Hematopoietic multipotent progenitor cell treated with erythropoietin and hydrocortisone succinate and interleukin-3 and kit ligand, for 15 days (in vitro differentiated cells): Measurements from ENCODE around the gene OR1F1.
A peak's percentile ranks its signal among the peaks of the same experiment; 100 is the strongest.
"Not testable (repeated sequence)": the region's sequence is repeated elsewhere in the genome, so short reads cannot be mapped to it uniquely, and the experiment has no call there.

Source experiments
- DNase-seq: peaks from one replicate; pipeline ENCODE4 v3.0.0-alpha.2; 2015; ENCODE audit warnings: low spot score

The OR1F1 gene

DNA sequence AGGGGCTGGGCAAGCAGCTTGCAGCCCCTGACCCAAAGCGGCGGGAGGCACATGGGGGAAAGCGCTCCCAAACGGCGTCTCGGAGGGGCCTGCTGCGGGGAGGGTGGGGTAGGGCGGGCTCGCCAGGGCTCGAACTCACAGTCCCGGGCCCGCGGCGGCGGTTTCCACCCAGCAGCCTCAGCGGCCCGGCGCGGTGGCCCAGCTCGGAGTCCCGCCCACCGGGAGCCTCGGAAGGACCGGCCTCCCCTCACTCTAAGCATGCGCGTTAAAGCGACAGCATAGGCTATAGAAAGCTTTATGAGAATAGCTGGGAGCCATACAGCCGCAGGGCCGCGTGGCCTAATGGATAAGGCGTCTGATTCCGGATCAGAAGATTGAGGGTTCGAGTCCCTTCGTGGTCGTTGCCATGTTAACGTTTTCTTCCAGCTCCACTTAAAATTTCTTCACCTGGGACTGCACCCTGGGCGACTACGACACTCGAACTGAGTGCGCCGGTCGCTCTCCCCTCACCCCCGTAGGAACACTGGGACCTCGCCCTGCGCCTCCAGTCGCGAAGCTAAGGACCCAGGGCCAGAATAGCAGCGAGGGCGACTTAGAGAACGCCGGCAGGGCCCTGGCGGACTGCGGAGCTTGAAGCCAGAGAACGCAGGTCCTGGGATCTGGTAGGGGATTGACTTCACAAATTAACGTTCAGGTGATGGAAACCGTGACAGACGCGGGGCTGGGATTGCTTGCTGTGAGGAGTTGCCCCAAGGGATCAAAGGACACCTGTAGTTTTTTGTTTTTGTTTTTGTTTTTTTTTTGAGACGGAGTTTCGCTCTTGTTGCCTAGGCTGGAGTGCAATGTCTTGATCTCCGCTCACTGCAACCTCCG, 37.4 kb upstream of the OR1F1 start:
- DNase-seq, result peak; percentile 89

DNA sequence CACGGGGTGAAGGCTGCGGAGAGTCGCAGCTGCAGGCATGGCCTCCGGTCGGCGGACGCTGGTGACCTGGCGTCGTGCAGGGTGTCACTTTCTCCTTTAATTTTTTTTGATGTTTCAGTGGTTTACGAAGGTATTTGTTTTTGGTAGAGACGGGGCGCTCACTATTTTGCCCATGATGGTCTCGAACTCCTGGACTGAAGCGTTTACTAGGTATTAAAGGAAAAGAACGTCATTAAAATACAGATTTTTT, 36.1 kb upstream of the OR1F1 start:
- DNase-seq, result no peak

DNA sequence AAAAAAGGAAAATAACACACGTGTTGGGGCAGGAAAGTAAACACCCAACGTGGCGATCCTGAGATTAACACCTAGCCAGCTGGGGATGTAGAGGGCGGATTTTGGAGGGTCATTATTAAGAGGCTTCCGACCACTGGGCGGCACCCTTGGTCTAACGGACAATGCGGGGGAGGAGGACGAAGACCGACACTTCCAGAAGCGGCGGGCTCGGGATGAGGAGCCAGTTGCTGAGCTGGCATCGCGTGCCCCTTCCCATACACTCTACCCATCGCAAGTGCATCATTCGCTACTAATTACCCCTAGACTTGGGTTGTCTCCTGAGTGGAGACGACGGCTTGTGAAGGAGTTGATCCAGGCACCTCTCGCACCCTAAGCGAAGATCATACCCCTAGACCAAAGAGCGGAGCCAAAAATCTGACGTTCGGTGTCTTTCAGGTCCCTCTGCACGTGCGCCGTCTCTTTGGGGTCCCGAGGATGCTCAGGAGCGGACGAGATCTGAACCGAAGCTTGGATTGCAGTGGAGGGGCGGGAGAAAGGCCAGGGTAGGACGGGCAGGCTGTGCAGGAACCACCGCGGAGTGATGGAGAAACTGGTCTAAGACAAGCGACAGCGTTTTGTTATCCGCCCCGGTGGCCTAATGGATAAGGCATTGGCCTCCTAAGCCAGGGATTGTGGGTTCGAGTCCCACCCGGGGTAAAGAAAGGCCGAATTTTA, 35.6 kb upstream of the OR1F1 start:
- DNase-seq, result peak; percentile 69

DNA sequence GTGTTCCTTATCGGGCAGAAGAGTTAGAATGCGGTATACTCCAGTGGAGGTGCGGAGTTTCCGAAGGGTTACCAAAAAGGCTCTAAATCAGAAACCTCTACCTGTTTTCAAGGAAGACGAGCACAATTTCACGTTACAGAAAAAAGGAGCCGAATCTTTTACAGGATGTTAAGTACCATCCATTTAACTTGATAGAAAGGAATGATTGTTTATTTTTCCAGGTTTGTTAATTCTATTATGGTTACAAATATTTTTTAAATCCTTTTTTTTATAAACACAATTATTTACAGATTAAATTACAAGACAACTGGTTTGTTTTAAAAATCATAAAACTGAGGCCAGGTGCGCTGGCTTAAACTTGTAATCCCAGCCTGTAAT, 35.0 kb upstream of the OR1F1 start:
- no peak for DNase-seq

DNA sequence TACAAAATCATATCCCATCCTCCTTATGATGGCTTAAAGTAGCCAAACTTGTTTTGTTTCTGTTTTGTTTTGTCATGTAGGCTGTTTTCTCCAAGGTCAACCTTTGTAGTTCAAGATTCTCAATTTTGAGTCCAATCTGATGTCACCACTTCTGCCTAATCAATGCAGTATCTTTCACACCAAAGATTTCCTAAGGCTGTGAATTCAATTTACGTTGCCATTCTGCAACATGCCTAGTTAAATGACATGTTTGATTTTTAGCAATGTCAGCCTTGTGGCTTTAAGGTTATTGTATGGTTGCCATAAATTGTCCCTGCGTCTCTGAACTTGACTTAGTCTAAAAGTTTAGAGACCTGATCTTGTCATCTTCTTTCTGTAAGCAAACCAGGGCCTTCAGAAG, 32.8 kb upstream of the OR1F1 start:
- no peak for DNase-seq

DNA sequence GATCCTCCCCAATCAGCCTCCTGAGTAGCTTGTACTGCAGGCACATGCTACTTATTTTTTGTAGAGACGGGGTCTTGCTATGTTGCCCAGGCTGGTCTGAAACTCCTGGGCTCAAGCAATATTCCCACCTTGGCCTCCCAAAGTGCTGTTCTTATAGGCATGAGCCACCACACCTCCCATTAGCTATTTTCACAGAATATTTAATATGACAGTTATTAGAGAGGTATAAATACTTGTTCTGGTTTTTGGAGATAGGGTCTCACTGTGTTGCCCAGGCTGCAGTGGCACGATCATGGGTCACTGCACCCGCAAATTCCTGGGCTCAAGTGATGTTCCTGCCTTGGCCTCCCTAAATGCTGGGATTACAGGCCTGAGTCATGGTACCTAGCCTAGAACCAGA, 32.0 kb upstream of the OR1F1 start:
- DNase-seq, result no peak

DNA sequence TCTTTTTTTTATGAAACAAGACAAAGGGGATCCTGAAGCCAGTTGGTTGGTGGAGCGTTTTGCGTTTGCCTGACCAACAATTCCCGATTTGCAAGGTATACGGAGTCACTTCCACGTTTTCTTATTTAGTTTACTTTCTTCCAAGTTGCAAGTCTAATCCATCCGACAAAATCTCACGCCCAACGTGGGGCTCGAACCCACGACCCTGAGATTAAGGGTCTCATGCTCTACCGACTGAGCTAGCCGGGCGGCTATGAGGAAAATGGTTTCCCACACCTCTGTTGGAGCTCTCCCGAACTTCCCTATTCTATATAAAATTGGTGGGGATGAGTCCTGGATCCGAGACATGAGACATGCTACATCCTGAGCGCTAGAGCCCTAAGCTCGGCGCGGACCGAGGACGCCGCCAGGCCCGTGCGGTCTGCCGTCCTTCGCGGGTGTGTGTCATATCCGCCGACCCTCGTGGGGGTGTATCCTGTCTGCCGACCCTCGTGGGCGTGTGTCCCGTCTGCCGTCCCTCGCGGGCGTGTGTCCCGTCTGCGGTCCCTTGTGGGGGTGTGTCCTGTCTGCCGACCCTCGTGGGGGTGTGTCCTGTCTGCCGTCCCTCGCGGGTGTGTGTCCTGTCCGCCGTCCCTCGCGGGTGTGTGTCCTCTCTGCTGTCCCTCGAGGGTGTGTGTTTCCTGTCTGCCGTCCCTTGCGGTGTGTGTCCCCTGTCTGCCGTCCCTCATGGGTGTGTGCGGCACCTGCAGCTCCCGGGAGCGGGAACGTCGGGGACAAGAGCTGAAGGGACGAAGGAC, 30.6 kb upstream of the OR1F1 start:
- peak; percentile 32 for DNase-seq

DNA sequence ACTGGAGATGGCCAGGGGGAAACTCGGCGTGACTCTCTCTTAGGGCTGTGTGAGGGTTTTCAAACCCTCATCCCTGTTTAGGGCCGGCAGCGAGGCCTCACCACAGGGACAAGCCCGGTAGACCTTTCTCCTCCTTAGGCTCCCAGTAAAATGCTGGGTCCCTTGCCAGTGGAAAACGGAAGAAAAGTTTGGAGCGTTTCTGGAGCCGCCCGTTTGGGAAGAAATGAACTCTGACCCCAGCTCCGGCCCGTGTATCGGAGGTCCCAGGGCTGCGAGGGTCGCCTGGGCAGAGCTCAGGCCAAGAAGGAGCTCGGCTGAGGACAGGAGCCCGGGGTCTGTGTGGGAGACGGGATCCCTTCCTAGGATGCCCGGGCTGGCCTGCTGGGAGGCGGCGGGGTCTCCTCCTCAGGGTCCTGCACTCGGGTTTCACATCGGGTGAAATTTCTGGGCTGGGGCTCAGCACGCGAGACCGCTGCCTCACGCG, 29.9 kb upstream of the OR1F1 start:
- DNase-seq, result no peak

DNA sequence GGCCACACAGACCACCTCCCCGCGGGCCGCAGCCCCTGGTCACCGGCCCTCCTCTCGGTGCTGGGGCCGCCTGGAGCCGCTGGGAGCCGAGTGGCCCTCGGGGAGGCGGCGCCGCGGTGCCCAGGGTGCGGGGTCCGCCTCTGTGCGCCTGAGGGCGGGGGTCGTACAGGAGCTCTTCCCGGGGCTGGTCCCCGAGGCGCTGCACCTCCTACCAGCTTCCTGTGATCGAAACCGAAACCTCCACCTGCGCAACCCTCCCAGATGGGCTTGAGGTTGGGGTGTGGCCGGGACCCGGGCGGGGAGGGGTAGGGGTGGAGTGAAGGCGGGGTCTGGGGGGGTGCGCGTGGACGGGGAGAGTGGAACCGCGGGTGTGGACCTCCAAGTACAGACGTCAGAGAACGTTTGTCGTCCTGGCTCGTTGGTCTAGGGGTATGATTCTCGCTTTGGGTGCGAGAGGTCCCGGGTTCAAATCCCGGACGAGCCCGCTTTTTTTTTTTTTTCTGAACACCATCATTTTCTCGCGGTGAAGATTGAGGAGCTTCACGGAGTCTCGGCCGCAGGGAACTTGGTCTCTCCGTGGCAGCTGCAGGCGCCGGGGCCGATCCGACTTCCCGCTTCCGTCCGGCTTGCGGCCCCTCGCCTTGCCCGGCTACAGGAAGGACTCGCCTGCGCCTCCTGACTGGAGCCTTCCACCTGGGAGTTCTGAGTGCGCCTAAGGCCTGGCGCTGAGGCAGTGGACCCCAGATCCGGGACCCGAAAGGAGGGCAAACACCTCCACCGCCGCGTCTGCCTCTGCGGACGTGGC, 29.3 kb upstream of the OR1F1 start:
- peak; percentile 70 for DNase-seq

DNA sequence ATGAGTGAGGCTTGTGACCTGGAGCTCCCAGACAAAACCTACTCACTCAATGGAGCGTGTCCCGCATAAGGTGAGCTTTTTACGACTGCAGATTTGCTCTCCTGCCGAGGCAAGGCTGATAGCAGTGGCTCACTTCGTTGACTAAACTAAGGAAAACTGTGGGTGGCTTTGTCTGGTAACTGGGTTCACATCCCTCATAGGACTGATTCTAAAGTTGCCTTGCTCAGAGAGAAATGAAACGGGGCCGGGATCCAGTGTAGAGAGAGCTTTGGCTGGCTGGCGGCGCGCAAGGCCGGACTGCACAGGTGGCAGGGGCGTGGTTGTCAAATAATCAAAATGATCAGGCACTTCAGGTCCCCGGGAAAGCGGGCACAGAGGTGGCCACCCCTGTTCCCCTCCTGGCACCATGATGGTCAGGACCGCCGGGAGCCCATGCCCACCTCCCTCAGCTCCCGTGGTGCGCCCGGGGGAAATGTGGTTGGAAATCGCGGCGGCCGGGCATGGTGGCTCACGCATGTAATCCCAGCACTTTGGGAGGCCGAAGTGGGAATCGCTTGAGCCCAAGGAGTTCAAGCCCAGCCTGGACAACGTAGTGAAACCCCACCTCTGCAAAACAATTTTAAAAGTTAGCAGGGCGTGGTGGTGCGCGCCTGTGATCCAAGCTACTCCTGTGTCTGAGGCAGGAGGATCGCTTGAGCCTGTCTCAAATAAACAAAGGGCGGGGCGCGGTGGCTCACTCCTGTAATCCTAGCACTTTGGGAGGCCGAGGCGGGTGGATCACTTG, 26.6 kb upstream of the OR1F1 start:
- DNase-seq, result no peak

DNA sequence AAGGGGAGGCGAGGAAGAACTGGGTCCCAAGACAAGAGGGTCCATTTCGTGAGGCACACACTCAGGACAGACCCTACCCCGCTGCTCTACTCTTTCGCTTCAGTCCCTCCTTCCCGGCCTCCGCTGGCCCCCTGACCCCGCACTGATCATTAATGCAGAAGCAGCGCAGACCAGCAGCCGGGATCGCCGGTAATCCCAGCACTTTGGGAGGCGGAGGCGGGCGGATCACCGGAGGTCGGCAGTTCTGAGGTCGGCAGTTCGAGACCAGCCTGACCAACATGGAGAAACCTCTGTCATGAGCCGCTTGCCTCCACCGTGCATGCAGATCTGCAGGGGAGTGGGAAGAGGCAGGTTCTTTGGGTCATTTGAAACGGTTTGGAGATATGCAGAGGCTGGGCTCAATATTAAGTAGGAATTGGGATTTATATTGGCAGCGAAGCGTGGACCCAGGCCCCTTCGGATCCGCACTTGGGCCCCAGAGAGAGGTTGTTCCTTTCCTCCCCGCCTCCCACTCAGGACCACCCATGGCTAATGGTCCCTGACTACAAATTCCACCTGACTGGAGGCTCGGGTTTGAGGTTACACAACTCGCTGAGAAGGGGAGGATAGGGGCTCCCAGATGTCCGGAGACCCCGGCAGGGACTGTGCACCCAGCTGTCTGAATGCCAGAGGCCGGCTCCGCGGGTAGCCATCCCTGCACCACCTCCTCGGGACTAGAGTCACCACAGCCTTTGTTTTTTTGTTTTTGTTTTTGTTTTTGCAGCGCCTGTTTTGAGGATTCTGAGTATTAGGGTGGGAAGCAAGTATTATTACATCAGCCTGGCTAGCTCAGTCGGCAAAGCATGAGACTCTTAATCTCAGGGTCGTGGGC, 23.6 kb upstream of the OR1F1 start:
- DNase-seq, result no peak

DNA sequence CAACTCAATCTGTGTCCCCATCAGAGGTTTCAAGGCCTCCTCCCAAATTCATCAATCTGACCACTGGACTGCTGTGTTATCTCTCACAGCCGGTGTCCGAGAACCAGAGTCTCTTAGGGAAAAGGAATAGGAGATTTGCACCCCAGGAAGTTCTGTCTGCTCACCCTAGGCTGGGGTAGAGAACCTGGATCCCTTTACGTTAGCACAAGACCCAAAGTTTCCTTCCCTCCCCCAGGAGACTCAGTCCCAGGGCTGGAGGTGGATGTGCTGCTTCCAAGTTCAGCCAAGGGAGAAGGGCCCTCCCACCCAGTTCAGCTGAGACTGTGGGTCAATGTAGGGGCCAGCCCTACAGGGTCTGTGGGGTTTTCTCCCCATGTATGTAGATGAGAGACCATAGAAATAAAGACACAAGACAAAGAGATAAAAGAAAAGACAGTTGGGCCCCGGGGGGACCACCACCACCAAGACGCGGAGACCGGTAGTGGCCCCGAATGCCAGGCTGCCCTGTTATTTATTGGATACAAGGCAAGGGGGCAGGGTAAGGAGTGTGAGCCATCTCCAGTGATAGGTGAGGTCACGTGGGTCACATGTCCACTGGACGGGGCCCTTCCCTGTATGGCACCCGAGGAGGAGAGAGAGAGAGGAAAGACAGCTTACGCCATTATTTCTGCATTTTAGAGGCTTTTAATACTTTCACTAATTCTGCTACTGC, 22.7 kb upstream of the OR1F1 start:
- DNase-seq, result no peak

DNA sequence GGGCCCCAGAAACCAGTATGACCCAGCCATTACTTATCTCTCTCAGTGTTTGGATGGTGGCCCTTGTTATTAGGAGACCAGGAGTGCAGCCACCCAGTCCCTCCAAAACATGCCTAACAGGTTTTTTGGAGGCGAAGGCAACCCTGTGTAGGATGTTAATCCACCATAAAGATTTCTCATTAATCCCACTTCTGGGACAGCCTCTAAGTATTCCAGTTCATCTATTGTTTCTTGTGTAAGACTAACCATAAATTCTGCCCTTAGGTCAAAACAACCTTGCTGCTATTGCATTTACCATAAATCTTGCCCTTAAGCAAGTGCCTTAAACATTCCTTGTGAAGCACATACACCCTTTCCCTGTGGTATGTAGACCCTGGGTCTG, 21.5 kb upstream of the OR1F1 start:
- DNase-seq, result no peak

DNA sequence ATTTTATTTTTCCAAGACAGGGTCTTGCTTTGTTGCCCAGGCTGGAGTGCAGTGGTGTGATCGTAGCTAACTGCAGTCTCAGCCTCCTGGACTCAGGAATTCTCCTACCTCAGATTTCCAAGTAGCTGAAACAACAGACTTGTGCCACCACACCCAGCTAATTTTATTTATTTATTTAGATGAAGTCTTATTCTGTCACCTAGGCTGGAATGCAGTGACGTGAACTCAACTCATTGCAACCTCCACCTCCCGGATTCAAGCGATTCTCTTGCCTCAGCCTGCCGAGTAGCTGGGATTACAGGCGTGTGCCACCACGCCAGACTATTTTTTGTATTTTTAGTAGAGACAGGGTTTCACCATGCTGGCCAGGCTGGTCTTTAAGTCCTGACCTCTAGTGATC, 19.3 kb upstream of the OR1F1 start:
- not testable (repeated sequence) for DNase-seq

DNA sequence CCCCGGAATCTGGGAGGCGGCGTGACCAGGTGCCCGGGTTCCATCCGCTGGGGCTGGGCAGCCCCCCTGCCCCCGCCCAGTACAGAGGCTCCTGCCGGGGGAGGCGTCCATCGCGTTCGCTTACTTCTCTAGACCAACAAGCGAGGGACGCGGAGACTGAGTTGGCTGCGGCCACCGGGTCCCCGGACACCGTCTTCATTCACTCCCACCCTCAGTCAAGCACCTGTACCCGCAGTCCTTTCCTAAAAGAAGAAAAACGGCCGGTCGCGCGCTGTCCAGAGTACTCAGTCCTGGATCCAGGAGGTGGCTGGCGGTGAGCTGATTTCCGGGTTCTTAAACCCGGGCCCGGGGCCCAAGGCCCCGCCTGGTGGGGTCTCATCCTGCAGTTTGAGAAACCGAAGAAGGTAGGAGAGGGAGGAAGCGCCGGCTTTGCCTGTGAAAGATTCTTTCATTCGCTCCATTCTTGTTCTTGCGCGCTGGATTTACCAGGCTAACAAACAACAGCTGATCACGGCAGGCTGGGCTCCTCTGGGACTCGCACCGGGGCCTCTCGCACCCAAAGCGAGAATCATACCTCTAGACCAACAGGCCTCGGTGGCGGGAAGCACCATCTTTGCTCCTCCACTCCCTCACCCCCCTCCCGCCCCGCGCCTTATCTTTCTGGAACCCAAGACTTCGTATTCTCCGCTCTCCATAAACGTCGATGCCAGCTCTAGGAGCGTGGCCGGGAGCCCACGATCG, 17.4 kb upstream of the OR1F1 start:
- DNase-seq, result no peak

DNA sequence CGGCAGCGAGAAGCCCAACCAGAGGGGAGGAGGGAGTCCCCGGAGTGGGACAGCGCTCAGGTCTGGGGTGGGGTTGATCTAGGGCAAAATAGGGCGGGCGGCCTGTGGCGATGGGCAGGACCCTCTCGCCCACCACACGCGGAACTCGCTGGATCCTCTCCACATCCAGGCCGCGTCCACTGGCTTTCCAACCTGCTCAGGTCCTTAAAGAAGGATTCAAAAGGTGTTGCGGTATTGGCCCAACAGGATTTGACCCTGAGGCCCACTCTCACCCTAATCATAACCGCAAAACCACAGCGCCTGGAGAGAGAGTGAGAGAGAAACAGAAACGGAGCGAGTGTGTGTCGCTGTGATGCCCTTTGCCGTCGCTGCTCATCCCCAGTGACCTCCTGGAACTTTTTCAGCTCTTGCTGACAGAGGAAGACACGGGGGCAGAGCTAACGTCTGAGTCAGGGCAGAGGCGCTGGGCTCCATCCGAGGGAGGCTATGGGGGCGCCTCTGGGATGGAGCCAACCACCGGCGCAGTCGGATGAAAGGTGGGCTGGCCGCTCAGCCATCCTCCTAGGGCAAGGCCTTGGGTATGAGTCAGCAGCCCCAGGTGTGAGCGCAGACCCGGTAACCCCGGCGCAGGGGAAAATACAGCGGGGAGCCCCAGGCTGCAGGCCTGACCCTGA, 16.7 kb upstream of the OR1F1 start:
- DNase-seq, result no peak

DNA sequence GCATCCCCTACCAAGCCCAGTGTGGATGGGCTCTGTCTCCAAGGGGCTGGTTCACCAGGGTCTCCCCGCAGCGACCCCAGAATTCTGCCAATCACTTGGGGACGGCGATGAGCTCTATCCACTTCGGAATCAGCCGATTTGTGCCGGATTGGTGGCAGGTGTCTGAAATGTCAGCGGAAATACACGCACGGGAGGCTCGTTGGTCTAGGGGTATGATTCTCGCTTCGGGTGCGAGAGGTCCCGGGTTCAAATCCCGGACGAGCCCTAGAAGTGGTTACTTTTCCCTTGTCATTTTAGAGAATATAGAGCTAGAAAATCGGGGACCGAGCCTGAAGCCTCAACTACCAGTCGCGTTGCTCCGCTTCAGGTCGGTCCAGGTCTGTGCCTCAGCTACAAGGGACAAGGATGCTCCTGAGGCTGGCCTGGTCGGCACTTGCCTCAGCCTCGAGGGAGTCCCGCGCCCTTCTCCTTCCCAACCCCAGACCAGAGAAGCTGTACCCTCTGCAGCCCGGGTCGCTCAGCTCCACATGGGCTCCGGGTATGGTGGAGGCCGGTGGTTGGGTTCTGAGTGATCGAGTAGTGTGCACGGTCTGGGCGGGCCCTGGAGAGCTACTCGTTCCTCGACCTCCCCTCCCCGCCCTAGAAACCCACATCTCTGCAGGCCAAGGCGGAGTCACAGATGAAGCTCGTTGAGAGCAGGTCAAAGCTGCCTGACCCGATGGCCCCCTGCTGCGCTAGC, 16.0 kb upstream of the OR1F1 start:
- DNase-seq, result no peak
